Adrenal gland (tissue), 12 donors: ENCODE data around the gene CDC23. TPM values are rescaled to one million over a fixed set of nuclear protein-coding genes. Genes with fewer than 3 reads are reported as not detected.
A peak's percentile ranks its signal among the peaks of the same experiment; 100 is the strongest.

ENCODE experiments used
- DNase-seq, 7 donors: peaks; one replicate each; pipeline ENCODE4 v3.0.0-alpha.2; 2019 to 2020
- H3K27ac ChIP-seq, 5 donors: fragments of 200-600 bp; sonication (generic) in 4 of 5; 1 replicate in 3 of 5; 2 replicates in 2 of 5; pipeline versions ENCODE4 v1.5.1 to v1.8.0; 2016 to 2020; ENCODE audit warnings: mild to moderate bottlenecking in 1 of 5
- H3K27me3 ChIP-seq: fragments of 200-600 bp; 2 replicates; pipeline ENCODE4 v1.8.0; 2021
- H3K36me3 ChIP-seq, 2 donors: fragments of 200-600 bp; replicated peaks in 1 of 2; 1 replicate in 1 of 2; 2 replicates in 1 of 2; pipeline versions ENCODE4 v1.5.1 to v1.8.0; 2018 to 2022
- H3K4me1 ChIP-seq, 2 donors: fragments of 200-600 bp; replicated peaks in 1 of 2; 1 replicate in 1 of 2; 2 replicates in 1 of 2; pipeline versions ENCODE4 v1.5.1 to v1.8.0; 2018 to 2021
- H3K4me3 ChIP-seq, 4 donors: fragments of 200-600 bp; sonication (generic) in 3 of 4; one replicate each; pipeline ENCODE4 v1.5.1; 2016 to 2018
- H3K9me3 ChIP-seq, 3 donors: fragments of 200-600 bp; sonication (generic) in 1 of 3; replicated peaks in 1 of 3; 1 replicate in 2 of 3; 2 replicates in 1 of 3; pipeline versions ENCODE4 v1.5.1 to v1.8.0; 2016 to 2021
- POLR2A ChIP-seq, 2 donors: fragments of 450-650 bp; IDR thresholded peaks; one replicate each; pipeline ENCODE4 v1.6.1; 2017; ENCODE audit warnings: antibody characterized with exemption in 2 of 2, mild to moderate bottlenecking in 2 of 2, moderate library complexity in 1 of 2
- WGBS, 4 donors: extraction: QIAGEN DNeasy Blood & Tissue Kit in 2 of 4; methylation state at CpG; one replicate each; pipeline versions ENCODE4 v1.1.5 to v1.1.7; 2013 to 2017; 5-methylcytosine and 5-hydroxymethylcytosine counted together
- intact Hi-C, 2 donors: fragments of 100-400 bp; cut with DNase I; formaldehyde crosslinking; loops; one replicate each; pipeline versions ENCODE4 v1.14.1 to v1.15.0; 2022 to 2023
- polyA plus RNA-seq, 3 donors: library from polyadenylated mRNA; stranded (reverse); fragments of 200-250 nt in 2 of 3; fragments of 350-450 nt in 1 of 3; fragmentation: Illumina TruSeq in 1 of 3; extraction: RNeasy Lipid Tissue Mini Kit (QIAGEN cat#74804) in 1 of 3; gene quantifications; one replicate each; pipeline ENCODE4 v1.2.3, GENCODE V29; 2013 to 2014
- total RNA-seq, 9 donors: library from RNA; depleted of rRNA in 4 of 9; stranded (reverse); fragments of >200 nt in 4 of 9; fragments of 120-200 nt in 1 of 9; fragmentation: NEBNext Ultra II Directional in 1 of 9; extraction: Animal tissue kit (Norgen Biotek cat#: 25700) in 1 of 9; gene quantifications; one replicate each; pipeline versions ENCODE4 v1.1.0 to v1.2.4, GENCODE V29; 2013 to 2023
- TF ChIP-seq, protein P1 (sequence below), 6 experiments: fragments of 450-650 bp in 4 of 6; fragments of 200-600 bp in 2 of 6; sonication (generic) in 1 of 6; IDR thresholded peaks; 1 replicate in 5 of 6; 2 replicates in 1 of 6; pipeline versions ENCODE4 v1.5.1 to v1.8.0; 2016 to 2021; ENCODE audit warnings: antibody characterized with exemption in 6 of 6, mild to moderate bottlenecking in 2 of 6, moderate library complexity in 1 of 6
- donor health status: healthy with polysubstance abuse.
- donor health status: Bipolar disorder and iron deficiency.
- donor health status: DM: yes; HTN: yes; CAD: no.
- donor health status: DM: no; HTN: no; CAD: no.
- donor health status: DM: no; HTN: no; CAD: no.
- donor health status: DM: yes; HTN: yes; CAD: no.

Gene CDC23
- total and polyA plus RNA-seq, 12 donors: 7.6 to 57.6 (median 20.5) TPM

DNA sequence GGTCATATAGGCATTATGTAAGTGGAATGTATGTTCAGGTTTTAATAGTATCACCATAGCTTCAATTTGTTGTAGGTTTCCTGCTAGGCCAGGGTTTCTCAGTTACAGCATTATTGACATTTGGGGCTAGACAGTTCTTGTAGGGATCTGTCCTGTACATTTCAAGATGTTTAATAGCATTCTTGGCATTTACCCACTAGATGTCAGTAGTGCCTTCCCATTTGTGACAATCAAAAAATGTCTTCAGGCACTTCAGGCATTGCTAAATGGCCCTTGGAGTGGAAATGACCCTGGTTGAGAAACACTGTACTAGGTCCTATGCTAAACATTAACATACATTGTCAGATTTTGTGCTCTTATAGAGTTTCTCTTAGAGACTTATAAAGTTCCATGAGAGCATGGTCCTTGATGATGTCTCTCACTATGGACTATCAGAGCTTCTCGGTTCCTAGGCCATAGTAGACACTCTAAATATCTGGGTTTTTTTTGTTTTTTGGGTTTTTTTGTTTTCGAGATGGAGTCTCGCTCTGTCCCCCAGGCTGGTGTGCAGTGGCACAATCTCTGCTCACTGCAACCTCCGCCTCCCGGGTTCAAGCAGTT is 32.8 kb downstream of the CDC23 start:
- WGBS, 4 donors: 68 to 72% (median 71%) methylated on average over 5 of the region's 5 CpGs
- H3K9me3 ChIP-seq: no peaks in the 10 kb centered on the region
- H3K4me3 ChIP-seq: no peak overlapping the region
- H3K27ac ChIP-seq: no peak overlapping the region
- H3K36me3 ChIP-seq: peaks cover 0 to 23% of the 10 kb centered on the region in 2 donors
- no peak for DNase-seq
- intact Hi-C loops: no loop called here
- H3K27me3 ChIP-seq: no peaks in the 10 kb centered on the region
- H3K4me1 ChIP-seq: peaks cover 10 to 14% of the 10 kb centered on the region in 2 donors
- no peak for TF ChIP-seq POLR2A (IDR thresholded peaks at IDR 0.05)
- TF ChIP-seq, protein P1, sequence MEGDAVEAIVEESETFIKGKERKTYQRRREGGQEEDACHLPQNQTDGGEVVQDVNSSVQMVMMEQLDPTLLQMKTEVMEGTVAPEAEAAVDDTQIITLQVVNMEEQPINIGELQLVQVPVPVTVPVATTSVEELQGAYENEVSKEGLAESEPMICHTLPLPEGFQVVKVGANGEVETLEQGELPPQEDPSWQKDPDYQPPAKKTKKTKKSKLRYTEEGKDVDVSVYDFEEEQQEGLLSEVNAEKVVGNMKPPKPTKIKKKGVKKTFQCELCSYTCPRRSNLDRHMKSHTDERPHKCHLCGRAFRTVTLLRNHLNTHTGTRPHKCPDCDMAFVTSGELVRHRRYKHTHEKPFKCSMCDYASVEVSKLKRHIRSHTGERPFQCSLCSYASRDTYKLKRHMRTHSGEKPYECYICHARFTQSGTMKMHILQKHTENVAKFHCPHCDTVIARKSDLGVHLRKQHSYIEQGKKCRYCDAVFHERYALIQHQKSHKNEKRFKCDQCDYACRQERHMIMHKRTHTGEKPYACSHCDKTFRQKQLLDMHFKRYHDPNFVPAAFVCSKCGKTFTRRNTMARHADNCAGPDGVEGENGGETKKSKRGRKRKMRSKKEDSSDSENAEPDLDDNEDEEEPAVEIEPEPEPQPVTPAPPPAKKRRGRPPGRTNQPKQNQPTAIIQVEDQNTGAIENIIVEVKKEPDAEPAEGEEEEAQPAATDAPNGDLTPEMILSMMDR (IDR thresholded peaks at IDR 0.05): peak in 3 of 6 experiments; percentile 15 to 26 (median 22)

DNA sequence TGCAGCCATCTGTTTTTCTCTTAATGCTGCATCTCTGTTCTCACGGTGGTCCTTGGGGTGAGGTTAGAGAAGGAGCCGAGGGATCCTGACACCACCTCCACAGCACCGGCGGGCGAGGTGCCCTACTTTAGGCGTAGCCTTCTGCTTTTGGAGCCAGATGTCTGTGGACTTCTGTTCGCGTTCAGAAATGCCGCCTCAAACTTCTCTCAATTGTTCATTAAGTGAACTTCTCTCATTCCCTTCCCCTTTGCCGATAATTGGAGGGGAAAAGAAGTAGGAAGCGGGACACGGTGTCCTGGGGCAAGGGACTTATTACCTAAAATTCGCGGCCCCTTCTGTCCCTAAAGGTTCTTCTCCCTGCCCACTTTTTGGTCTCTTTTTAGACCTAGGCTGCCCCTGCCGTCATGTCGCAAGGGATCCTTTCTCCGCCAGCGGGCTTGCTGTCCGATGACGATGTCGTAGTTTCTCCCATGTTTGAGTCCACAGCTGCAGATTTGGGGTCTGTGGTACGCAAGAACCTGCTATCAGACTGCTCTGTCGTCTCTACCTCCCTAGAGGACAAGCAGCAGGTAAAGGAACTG is 33.8 kb downstream of the CDC23 start:
- Histone ChIP-seq H3K4me3 (peak overlapping the region in 2 of 4 donors; percentile 77 to 94), H3K27me3 (no peaks in the 10 kb centered on the region), H3K36me3 (peaks cover 0 to 20% of the 10 kb centered on the region in 2 donors), H3K27ac (peak overlapping the region in 1 of 5 donors; percentile 93), H3K9me3 (no peaks in the 10 kb centered on the region), H3K4me1 (peaks cover 10 to 14% of the 10 kb centered on the region in 2 donors)
- TF ChIP-seq, protein P1 (IDR thresholded peaks at IDR 0.05): no peak
- no peak for TF ChIP-seq POLR2A (IDR thresholded peaks at IDR 0.05)
- intact Hi-C loops: no loop called here
- WGBS, 4 donors: 1 to 2% (median 2%) methylated on average over 17 to 23 of the region's 23 CpGs
- DNase-seq: no peak

DNA sequence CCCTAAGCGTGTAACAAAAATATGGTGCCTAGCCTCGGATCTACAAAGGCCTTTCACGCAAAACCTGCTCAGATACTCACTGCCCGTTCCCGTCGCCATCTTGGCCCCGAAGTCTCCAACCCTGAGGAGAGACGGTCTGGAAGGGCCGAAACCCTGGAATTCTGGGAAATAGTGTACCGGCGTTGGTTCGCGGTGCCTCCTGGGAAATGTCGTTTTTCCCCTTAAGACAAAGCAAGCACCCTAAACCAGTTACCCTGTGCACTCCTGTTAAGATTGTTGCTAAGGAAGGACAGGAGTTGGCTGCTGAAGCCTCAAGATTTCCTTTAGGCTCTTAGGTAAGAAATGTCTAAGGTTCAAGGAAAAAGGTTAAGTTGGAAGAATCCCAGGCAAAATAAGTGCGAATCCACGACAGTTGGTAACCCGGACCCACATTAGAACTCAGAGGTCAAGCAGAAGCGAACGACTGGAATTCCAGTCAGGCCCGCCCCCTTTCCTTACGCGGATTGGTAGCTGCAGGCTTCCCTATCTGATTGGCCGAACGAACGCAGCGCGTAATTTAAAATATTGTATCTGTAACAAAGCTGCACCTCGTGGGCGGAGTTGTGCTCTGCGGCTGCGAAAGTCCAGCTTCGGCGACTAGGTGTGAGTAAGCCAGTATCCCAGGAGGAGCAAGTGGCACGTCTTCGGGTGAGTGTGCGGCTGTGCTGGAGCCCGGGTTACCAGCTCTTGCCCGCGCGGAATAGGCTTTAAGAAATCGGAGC is 34.4 kb downstream of the CDC23 start, which contains the start of the genes BRD8 and KIF20A:
TSS of gene BRD8 (minus strand) at position 115 of the 761 bp plus-strand sequence. CDS start at position 99, 16 bp downstream.
TSS of gene KIF20A (plus strand) at position 597 of the 761 bp plus-strand sequence. CDS start 569 bp downstream, outside the sequence.
- H3K27ac ChIP-seq: peak within 1 kb of the TSS; percentile 66 to 93 (median 82)
- H3K36me3 ChIP-seq: peaks cover 0 to 24% of the 10 kb centered on the region in 2 donors
- 0 to 1% (median 0%) methylated on average over 33 to 41 of the region's 41 CpGs for WGBS, 4 donors
- H3K4me1 ChIP-seq: peaks cover 10 to 14% of the 10 kb centered on the region in 2 donors
- peak; percentile 95 to 99 (median 99) for DNase-seq
- peak within 1 kb of the TSS; percentile 35 to 94 (median 84) for H3K4me3 ChIP-seq
- no peaks in the 10 kb centered on the region for H3K27me3 ChIP-seq
- intact Hi-C loops: no loop called here
- H3K9me3 ChIP-seq: no peaks in the 10 kb centered on the region
- TF ChIP-seq, protein P1 (IDR thresholded peaks at IDR 0.05): no peak
- peak in 1 of 2 donors; percentile 51 for TF ChIP-seq POLR2A (IDR thresholded peaks at IDR 0.05)
